B cell (primary cell): ENCODE data around the gene LRRC4C.

Experiments
- CTCF ChIP-seq: fragments of 200-600 bp; IDR thresholded peaks from one replicate; pipeline ENCODE4 v1.8.0; 2022; ENCODE audit warnings: antibody characterized with exemption, mild to moderate bottlenecking
- EZH2 ChIP-seq: IDR thresholded peaks from 2 replicates; pipeline ENCODE4 v1.6.1; 2012; ENCODE audit warnings: borderline replicate concordance, low read depth, mild to moderate bottlenecking, moderate library complexity, low read length; ENCODE audit not compliant: insufficient read depth, poor library complexity, severe bottlenecking

- TF ChIP-seq CTCF (no peak), EZH2 (no peak)
Observed at GRCh38 chr11:40647295-40647694, 812.2 kb downstream of the LRRC4C start.
